ENCODE data around the gene AICDA. TPM values are rescaled to one million over a fixed set of nuclear protein-coding genes. Genes with fewer than 3 reads are reported as not detected.
"Not testable (repeated sequence)": the region's sequence is repeated elsewhere in the genome, so short reads cannot be mapped to it uniquely, and the experiment has no call there.

Gene AICDA
- polyA plus RNA-seq, 1 donor (not counting 4 experiments of a cell fraction or from before 2014, with no cell fraction given), result not detected

- H3K9ac ChIP-seq (ENCODE audit: control insufficient read depth, extremely low read depth, insufficient read depth, low read length), result no peak overlapping the region
- H3K9me3 ChIP-seq (ENCODE audit: control insufficient read depth, low read depth, low read length), result no peaks in the 10 kb centered on the region
- H4K20me1 ChIP-seq (ENCODE audit: control insufficient read depth, extremely low read depth, insufficient read depth, low read length), result no peaks in the 10 kb centered on the region
- no peak for DNase-seq (ENCODE audit: low read depth, low spot score)
- FAIRE-seq, result no peak
- no peak overlapping the region for H2AFZ ChIP-seq (ENCODE audit: control insufficient read depth, low read length)
- dilution Hi-C loops (cut with MboI; ENCODE audit: extremely low pct_ligation_motif_present, low sequenced_read_pairs), result no loop called here
- no peak overlapping the region for H3K27ac ChIP-seq (ENCODE audit: control insufficient read depth, insufficient read depth, low read length)
- no peaks in the 10 kb centered on the region for H3K79me2 ChIP-seq (ENCODE audit: control insufficient read depth, insufficient read depth, low read length)
- no peaks in the 10 kb centered on the region for H3K9me1 ChIP-seq (ENCODE audit: control insufficient read depth, extremely low read depth, insufficient read depth, low read length)
- H3K4me3 ChIP-seq (ENCODE audit: control insufficient read depth in 2 of 3, extremely low read depth in 1 of 3, insufficient read depth in 2 of 3, low read depth in 1 of 3, low read length in 3 of 3), result no peak overlapping the region
- no peak overlapping the region for H3K4me2 ChIP-seq (ENCODE audit: control insufficient read depth, extremely low read depth, insufficient read depth, low read depth, low read length)
- H3K36me3 ChIP-seq (ENCODE audit: control insufficient read depth in 2 of 2, extremely low read depth in 1 of 2, insufficient read depth in 2 of 2, low read length in 2 of 2), result no peaks in the 10 kb centered on the region
- TF ChIP-seq EZH2 (IDR thresholded peaks at IDR 0.05; ENCODE audit: low read length) (no peak), CTCF (optimal IDR thresholded peaks at IDR 0.05 in 1 of 3, IDR thresholded peaks at IDR 0.05 in 1 of 3, conservative IDR thresholded peaks at IDR 0.05 in 1 of 3; ENCODE audit: extremely low read depth in 1 of 3, insufficient read depth in 2 of 3, low read length in 3 of 3) (no peak)
- H3K4me1 ChIP-seq (ENCODE audit: control insufficient read depth, extremely low read depth, insufficient read depth, low read length), result peaks cover 2% of the 10 kb centered on the region
- no peaks in the 10 kb centered on the region for H3K27me3 ChIP-seq (ENCODE audit: control insufficient read depth, extremely low read depth, insufficient read depth, low read length)
Measured at GRCh38 chr12:8589679-8590078, 23.0 kb downstream of the AICDA start.

GRCh38 chr12:8584478-8584877, 28.2 kb downstream of the AICDA start:
- H3K9me3 ChIP-seq (ENCODE audit: control insufficient read depth, low read depth, low read length); H3K27me3 ChIP-seq (ENCODE audit: control insufficient read depth, extremely low read depth, insufficient read depth, low read length); FAIRE-seq: not testable (repeated sequence)

GRCh38 chr12:8584004-8584403, 28.7 kb downstream of the AICDA start:
- TF ChIP-seq EZH2 (IDR thresholded peaks at IDR 0.05; ENCODE audit: low read length) (no peak), CTCF (optimal IDR thresholded peaks at IDR 0.05 in 1 of 3, IDR thresholded peaks at IDR 0.05 in 1 of 3, conservative IDR thresholded peaks at IDR 0.05 in 1 of 3; ENCODE audit: extremely low read depth in 1 of 3, insufficient read depth in 2 of 3, low read length in 3 of 3) (no peak)
- no peak overlapping the region for H2AFZ ChIP-seq (ENCODE audit: control insufficient read depth, low read length)

More at GRCh38 chr12:8584478-8584877, 28.2 kb downstream of the AICDA start:
- H3K36me3 ChIP-seq (ENCODE audit: control insufficient read depth in 2 of 2, extremely low read depth in 1 of 2, insufficient read depth in 2 of 2, low read length in 2 of 2); H4K20me1 ChIP-seq (ENCODE audit: control insufficient read depth, extremely low read depth, insufficient read depth, low read length); H3K9me1 ChIP-seq (ENCODE audit: control insufficient read depth, extremely low read depth, insufficient read depth, low read length); H3K79me2 ChIP-seq (ENCODE audit: control insufficient read depth, insufficient read depth, low read length); DNase-seq (ENCODE audit: low read depth, low spot score); H3K27ac ChIP-seq (ENCODE audit: control insufficient read depth, insufficient read depth, low read length); H2AFZ ChIP-seq (ENCODE audit: control insufficient read depth, low read length); dilution Hi-C loops (cut with MboI; ENCODE audit: extremely low pct_ligation_motif_present, low sequenced_read_pairs); H3K9ac ChIP-seq (ENCODE audit: control insufficient read depth, extremely low read depth, insufficient read depth, low read length); H3K4me1 ChIP-seq (ENCODE audit: control insufficient read depth, extremely low read depth, insufficient read depth, low read length); H3K4me3 ChIP-seq (ENCODE audit: control insufficient read depth in 2 of 3, extremely low read depth in 1 of 3, insufficient read depth in 2 of 3, low read depth in 1 of 3, low read length in 3 of 3); H3K4me2 ChIP-seq (ENCODE audit: control insufficient read depth, extremely low read depth, insufficient read depth, low read depth, low read length): not testable (repeated sequence)

More at GRCh38 chr12:8584004-8584403, 28.7 kb downstream of the AICDA start:
- no peaks in the 10 kb centered on the region for H4K20me1 ChIP-seq (ENCODE audit: control insufficient read depth, extremely low read depth, insufficient read depth, low read length)
- H3K9ac ChIP-seq (ENCODE audit: control insufficient read depth, extremely low read depth, insufficient read depth, low read length), result no peak overlapping the region
- DNase-seq (ENCODE audit: low read depth, low spot score) (no peak), FAIRE-seq (no peak)
- H3K27me3 ChIP-seq (ENCODE audit: control insufficient read depth, extremely low read depth, insufficient read depth, low read length), result no peaks in the 10 kb centered on the region
- no peak overlapping the region for H3K4me2 ChIP-seq (ENCODE audit: control insufficient read depth, extremely low read depth, insufficient read depth, low read depth, low read length)
- H3K4me1 ChIP-seq (ENCODE audit: control insufficient read depth, extremely low read depth, insufficient read depth, low read length), result no peaks in the 10 kb centered on the region
- H3K4me3 ChIP-seq (ENCODE audit: control insufficient read depth in 2 of 3, extremely low read depth in 1 of 3, insufficient read depth in 2 of 3, low read depth in 1 of 3, low read length in 3 of 3), result no peak overlapping the region
- no peaks in the 10 kb centered on the region for H3K9me1 ChIP-seq (ENCODE audit: control insufficient read depth, extremely low read depth, insufficient read depth, low read length)
- H3K79me2 ChIP-seq (ENCODE audit: control insufficient read depth, insufficient read depth, low read length), result no peaks in the 10 kb centered on the region
- H3K27ac ChIP-seq (ENCODE audit: control insufficient read depth, insufficient read depth, low read length), result no peak overlapping the region
- H3K36me3 ChIP-seq (ENCODE audit: control insufficient read depth in 2 of 2, extremely low read depth in 1 of 2, insufficient read depth in 2 of 2, low read length in 2 of 2), result no peaks in the 10 kb centered on the region
- dilution Hi-C loops (cut with MboI; ENCODE audit: extremely low pct_ligation_motif_present, low sequenced_read_pairs), result no loop called here
- no peaks in the 10 kb centered on the region for H3K9me3 ChIP-seq (ENCODE audit: control insufficient read depth, low read depth, low read length)

All from keratinocyte (primary cell).